GM21717 (cell line): Measurements from ENCODE around the gene AGAP1.

Source experiments
- ATAC-seq: cut with Tn5 transposase; IDR thresholded peaks from one replicate; pipeline ENCODE4 v1.9.1; 2021; ENCODE audit warnings: mild to moderate bottlenecking, moderate library complexity; ENCODE audit not compliant: unreplicated experiment

AGAP1 gene

DNA sequence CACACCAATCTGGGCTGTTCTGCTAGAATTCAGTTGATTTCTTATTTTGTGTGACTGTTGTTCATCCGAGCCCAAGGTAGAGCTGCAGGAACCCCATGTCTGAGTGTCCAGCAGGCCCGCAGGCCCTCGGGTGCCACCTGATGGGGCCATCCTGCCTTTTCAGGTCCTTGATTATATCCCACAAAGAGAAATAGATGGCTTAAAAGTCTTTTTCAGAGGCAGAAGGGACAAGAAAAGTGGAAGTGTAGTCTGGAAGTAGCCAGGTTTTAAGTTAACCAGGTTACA is 52.2 kb downstream of the AGAP1 start:
- no peak for ATAC-seq

DNA sequence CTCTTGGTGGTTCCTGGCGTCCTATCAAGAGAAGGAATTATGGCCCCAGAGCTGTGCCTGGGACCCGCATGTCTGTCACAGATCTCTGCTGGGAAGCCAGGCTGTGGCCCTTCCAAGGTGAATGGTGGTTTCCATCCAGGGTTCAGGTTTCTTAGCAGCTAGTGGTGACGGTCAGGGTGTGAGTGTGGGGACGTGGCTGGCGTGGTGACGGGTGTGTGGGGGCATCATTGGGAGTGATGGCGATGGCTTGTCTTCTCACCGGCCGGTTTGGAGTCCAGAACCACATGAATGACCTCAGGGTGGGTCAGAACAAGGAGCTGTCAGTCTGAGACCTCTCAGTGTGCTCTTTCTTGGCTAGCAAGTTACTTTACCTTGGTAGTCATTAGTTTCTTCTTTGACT is 52.6 kb downstream of the AGAP1 start:
- ATAC-seq: no peak

DNA sequence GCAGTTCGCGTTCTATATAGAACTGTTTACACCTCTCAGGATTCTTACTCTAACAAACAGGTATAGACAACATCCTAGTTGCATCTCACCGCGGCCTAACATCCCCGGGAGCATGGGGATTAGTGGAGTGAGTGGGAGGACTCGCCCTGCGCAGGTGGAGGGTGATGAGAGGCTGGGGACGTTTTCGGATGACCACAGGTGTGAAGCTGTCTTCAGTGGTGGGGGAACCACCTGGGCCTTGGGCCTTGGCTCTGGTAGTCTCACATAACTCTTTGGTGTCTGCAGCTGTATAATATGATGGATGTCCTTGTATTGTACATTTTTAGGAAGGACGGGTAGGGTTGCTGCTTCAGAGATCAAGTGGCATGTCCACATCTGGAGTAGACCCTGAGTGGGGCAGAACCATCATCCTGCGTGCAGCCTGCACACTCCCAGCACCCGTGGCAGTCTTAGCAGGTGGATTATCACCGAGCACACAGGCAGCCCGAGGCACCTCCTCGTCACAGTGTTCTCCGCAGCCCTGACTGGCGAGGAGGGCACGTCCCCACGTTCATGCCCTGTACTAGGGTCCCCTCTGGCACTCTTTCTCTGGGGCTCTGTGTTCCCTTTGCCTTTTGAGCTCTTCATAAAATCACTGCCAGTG is 56.0 kb downstream of the AGAP1 start:
- ATAC-seq: no peak

DNA sequence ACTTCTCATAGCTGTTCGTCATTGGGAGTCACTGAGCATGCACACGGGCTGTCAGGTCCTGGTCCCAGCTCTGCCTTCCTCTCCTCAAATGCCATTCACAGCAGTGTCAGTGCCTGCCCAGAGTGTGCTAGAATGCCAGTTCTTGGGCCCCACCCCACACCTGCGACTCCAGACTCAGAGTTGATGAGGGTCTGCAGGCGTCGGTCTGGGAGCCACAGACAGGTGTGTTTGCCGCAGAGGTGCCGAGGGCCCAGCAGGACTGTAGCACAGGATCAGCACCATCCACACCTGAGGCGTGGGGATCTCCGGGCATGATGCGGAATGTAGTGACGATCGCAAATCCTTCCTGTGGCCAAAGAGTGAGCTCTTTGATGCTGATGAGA is 56.5 kb downstream of the AGAP1 start:
- ATAC-seq: no peak

DNA sequence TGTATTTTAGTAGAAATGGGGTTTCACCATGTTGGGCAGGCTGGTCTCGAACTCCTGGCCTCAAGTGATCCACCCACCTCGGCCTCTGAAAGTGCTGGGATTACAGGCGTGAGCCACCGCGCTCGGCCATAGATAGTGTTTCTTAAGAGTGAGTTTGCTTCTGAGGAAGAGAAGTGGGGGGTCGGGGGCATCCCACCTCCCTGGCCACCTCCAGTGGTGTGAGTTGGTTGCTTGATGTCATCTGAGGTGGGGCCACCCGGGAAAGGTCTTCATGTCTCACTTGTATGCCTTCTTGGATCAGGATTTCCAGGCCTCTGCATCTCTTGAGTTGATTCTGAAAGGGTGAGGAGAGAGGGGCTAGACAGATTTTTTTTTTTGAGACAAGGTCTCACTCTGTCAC is 57.1 kb downstream of the AGAP1 start:
- no peak for ATAC-seq

GRCh38 chr2:235551965-235552364 is 58.1 kb downstream of the AGAP1 start:
- ATAC-seq: no peak

GRCh38 chr2:235552671-235553070 is 58.8 kb downstream of the AGAP1 start:
- no peak for ATAC-seq

DNA sequence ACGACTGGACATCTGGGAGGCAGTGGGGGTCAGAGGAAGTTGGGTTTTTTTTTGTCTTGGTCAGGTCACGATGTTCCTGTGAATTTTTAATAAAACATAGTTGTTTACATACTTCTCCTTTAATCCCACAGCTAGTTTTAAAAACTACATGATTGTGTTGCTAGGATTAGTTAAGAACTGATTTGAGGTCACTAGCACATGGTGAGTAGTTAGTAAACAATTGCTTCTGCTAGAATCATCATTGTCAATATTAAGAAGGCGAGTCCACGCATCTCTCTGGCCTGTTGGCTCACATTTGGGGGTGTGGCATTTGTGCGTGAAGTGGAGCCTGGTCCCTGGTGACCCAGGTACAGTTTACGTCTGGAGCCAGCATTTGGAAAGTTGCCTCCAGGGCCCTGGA is 59.4 kb downstream of the AGAP1 start:
- ATAC-seq: no peak

DNA sequence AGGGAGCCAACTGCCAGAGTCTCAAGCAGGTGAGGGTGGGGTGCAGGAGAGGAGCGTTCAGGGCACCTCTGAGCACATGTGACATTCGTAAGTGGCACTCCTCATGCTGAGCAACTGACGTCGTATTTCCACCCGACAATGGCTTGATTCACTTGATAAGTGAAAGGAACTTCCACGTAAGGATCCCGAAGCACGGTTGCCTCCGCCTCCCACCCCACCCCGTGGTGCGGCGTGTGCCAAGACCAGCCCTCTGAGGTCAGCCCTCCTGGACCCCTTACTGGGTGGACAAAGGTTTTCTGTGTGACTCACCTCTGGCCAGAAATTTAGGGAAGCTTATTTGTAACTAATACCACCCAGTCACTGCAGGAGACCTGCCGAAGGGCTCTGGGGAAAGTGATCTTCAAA is 59.9 kb downstream of the AGAP1 start:
- no peak for ATAC-seq

DNA sequence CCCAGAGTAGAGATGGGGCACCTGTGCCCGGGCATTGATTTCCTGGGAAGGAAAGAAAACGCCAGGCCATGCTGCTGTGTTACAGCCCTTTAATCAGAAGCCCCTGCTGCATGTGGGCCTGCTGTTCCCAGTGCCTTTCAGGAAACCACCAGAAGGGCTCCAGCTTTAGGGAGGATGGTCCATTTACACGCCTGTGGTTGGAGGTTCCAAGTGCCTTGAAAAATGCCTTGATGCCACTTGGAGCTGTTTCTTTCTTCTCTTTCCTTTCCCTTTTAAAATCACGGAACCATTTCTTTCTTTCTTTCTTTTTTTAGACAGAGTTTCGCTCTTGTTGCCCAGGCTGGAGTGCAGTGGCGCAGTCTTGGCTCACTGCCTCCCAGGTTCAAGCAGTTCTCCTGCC is 60.5 kb downstream of the AGAP1 start:
- no peak for ATAC-seq

GRCh38 chr2:235554936-235555335 is 61.1 kb downstream of the AGAP1 start:
- ATAC-seq: no peak

- ATAC-seq: no peak
Measured at GRCh38 chr2:235555371-235555770, 61.5 kb downstream of the AGAP1 start.

DNA sequence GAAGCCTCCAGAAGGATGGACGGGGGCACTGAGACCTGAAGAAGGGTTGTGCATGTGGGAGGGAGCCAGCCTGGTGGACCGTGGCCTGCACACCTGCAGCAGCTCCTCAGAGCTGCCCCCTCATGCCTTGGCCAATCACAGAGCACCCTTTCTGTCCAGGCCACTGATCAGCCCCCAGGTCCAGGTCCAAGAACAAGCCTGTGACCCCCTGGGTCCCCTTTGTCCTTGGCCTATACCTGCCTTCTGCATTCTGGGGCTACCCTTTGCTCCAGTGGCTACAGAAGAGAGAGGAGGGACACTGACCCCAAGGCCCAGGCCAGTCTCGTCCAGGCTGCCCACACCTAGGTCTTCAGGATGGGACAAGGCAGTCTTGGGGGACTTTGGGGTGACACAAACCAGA is 62.2 kb downstream of the AGAP1 start:
- ATAC-seq: no peak

GRCh38 chr2:235556901-235557300 is 63.1 kb downstream of the AGAP1 start:
- ATAC-seq: no peak

DNA sequence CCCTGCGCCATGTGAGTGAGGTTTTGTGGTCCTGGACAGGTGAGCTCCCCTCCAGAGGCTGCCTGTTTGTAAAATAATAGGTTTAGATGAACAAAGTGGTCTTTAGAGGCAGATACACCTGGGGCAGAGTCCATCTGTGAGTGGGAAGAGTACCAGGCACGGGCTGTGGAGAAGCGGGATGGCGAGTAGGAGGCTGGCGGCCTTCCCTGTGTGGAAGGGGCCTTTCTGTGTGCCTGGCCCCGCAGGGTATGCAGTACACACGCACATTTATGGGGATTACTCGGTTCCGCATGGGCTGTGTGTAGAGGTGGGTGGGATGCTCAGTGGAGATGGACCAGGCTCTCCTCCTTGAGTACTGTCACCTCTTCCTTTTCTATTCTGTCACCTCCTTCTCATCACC is 64.1 kb downstream of the AGAP1 start:
- no peak for ATAC-seq

- ATAC-seq: no peak
Measured at GRCh38 chr2:235558572-235558971, 64.7 kb downstream of the AGAP1 start.

- ATAC-seq: no peak
Measured at GRCh38 chr2:235560345-235560744, 66.5 kb downstream of the AGAP1 start.

DNA sequence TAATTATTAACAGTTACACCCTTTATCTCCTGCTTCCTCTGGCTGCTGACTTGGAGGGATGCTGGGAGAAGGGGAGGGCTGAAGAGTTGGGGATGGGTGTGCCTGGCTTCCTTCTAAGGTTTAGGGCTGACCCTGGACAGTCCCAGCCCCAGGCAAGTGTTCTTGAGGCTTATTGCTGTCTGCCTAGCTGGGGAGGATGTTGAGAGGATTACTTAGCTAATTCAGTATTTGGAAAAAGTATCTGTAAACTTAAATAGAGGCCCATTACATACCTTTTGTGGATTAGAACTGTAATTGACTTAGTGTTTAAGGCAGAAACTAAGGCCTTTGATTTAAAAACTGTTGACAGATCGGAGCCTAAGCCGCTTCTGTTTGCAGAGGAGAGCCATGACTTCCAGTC is 67.6 kb downstream of the AGAP1 start:
- no peak for ATAC-seq

DNA sequence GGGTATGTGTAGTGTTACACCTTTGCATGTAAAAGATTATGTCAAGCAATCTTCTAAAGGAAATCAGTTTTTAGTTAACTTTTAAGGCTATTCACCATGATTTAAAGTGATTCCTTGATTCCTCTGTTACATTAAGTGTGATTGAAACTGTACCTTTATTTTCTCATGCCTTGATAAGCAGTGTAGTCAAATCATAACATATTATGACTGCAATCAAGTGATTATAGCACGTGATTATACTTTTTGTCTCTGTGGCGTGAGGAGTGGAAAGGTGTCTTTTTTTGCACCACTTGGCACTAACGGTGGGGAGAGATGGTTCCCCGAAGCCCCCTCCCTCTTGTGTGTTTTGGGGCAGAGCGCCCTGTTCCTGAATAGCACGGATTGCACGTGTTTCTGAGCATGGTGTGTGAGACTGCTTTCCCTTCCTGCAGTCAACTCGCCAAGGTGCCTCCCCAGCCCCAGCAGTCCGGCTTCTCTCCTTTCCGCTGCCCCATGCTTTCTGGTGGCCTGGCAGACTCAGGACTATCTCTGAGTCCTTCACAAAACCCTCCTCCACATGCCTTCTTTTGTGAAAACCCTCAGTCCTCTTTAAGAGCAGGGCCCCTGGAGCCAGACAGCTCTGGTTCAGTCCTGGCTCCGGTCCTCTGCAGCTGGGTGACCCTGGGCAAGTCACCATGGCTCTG is 68.4 kb downstream of the AGAP1 start:
- ATAC-seq: no peak

- ATAC-seq: no peak
Measured at GRCh38 chr2:235563056-235563910, 69.4 kb downstream of the AGAP1 start.

GRCh38 chr2:235564066-235564465 is 70.2 kb downstream of the AGAP1 start:
- ATAC-seq: no peak

DNA sequence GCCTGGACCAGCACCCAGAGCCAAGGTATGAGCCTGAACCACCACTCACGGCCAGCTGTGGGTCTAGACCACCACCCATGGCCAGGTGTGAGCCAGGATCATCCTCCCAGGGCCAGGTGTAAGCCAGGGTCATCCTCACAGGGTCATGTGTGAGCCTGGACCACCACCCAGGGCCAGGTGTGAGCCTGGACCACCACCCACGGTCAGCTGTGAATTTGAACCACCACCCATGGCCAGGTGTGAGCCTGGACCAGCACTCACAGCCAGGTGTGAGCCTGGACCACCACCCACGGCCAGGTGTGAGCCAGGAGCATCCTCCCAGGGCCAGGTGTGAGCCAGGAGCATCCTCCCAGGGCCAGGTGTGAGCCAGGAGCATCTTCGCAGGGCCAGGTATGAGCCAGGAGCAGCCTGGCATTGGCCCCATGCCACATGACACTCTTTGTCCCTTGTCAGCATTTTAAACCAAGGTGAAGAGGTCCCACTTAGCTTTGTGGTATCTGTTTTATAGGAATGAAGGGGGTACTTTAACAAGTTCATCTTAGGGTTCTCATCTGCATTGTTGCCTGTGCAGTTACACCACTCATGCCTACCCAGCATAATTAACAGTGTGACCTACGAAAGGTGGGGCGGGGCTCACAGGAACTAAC is 71.2 kb downstream of the AGAP1 start:
- no peak for ATAC-seq
